DMS 273 (cell line): ENCODE measurements around the gene FTO.

Experiments
- DNase-seq: peaks from one replicate; lab custom pipeline; 2025; ENCODE audit not compliant: unreplicated experiment; lab: John Stamatoyannopoulos, UW

Gene FTO

GRCh38 chr16:53955221-53955875, 251.4 kb downstream of the FTO start:
- no peak for DNase-seq

DNA sequence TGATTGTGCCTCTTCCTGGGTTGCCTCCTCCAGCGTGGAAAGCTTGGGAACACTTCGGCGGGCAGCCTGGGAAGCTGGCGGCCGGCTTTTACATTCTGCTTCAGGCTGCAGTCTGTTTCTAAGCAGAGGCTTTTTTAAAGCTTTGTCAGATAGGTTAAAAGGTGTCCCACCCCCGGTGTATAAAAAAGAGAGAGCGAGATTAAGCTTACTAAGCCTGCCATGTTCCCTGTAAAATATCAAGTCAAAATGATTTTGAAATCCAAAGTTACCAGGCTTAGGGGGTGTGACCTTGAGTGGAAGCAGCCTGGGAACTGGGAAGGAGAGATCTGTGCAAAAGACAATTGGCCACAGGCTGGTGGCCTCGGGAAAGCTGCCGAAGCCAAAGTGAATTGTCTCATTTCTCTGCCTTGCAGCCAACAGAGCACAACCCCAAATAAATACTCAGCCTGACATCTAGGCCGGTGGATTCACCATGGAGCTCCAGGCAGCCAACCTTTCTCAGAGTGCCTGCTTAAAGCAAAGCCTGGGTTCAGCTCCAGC, 254.5 kb downstream of the FTO start:
- DNase-seq: no peak

DNA sequence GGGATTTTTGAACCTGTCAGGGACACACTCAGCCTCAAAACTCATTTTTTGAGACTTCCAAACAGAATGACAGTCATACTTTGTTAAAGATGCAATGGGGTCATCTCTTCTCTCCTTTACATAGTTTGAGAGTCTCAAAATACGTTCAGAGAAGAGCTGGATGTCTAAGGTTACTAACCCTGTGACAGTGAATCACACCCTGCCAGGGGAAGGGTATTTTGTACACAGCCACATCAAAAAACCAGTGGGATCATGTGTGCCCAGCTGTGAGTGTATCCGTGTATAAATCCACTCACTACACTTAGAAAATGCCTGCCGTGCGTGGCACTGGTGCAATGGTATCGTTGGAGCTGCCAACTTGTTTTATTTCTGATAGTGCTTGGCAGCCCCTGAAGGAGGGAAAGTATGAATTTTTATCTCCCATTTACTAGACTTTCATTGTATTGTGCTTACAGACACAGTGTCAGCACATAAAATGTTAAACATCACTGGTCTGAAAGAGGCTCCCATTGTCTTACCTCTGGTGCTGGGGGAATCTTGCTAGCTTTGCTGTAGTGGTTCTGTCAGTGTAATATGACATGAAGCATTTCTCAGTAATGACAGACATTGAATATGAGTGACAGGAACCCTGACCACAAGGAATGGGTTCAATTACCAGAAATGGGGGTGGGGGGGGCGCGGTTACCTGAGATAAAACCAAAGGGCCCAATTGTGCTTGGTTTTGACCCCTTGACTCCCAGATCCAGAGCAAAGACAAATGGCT, 256.3 kb downstream of the FTO start:
- no peak for DNase-seq

DNA sequence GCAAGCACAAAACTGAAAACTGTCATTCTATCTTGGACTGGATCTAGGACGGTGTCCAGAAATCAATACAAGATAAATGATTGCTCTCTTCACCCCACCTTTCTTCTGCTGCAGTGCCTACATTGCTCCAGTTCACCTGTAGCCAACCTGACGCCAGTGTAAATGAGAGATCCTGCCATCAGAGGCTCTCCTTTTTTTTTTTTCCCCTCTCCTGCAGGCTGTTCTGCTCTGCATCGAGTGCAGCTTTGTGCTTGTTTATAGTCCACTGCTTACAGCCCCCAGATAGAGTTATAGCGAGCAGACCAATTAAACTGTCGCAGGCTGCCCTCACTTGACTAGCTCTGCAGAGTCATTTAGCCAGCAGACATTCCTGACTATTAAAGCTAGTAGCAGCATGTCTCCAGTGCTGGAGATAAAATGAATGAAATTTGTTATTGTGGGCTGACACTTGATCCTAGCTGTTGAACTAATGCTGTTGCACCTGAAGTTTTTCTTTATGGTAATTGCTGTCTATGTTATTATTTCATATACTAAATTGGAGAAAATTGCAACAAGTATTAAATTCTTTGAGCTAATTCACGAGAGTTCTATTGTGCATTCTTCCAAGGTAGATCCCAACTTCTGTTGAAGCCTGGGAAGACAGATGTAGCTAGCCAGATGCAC, 257.1 kb downstream of the FTO start:
- DNase-seq: peak; percentile 65

- no peak for DNase-seq
Observed at GRCh38 chr16:53962041-53962440, 258.1 kb downstream of the FTO start.

DNA sequence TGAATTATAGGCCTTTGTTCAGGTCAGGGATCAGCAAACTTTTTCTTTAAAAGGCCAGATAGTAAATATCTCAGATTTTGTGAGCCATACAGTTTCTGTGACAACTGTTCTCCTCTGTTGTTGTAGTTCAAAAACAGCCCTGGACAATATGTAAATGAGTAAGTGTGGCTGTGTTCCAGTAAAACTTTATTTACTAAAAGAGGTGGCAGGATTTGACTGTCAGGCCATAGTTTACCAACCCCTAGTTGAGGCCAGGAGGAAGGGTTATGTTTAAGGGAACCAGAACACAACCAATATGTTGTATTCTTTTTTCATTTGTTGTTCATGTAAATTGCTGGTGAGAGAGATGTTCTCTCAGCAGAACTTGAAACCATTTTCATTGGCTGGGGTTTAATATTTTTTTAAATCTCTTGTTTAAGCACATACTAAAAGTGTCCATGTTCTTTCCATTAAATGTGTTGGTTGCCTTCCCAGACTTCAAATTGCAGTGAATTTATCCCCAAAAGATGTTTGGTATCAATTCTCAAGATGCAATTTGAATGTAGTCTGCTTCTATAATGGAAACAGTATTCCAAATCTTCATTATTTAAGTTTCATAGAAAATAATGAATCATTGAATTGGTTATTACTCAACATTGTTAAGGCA, 260.3 kb downstream of the FTO start:
- DNase-seq: no peak

DNA sequence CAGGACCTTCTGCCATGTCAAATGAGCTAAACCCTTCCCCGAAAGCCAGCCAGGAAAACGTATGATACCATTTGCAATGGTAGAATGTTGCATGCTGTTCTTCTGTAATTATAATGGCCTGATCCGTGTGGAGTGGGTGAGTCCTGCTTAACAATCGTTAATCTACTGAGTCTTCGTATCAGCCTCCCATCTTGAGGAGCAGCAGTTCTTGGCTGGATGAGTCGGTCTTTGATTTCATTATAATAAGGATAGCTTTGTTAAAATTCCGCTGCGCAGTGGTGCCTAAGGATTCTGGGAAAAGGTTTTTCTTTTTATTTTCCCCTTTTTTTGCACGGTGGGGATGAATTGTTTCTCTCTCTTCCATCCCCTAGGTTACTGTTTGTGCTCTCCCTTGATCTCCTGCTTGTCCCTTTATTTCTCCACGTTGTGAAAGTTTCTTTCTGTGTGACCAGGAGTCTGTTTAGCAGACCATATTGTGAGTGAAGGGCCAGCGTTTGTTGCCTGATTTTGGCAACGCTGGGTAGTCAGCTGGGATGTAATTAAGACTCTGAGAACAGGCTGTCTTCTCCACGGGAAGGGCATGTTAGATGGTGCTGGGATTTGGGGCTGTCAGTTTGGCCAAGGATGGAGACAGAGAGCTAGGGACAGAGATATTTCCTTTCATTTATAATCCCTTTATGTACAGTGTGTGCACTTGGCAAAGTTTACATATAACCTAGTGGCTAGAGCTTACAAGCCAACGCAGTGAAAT, 263.0 kb downstream of the FTO start:
- peak; percentile 88 for DNase-seq

GRCh38 chr16:53967572-53967971, 263.6 kb downstream of the FTO start:
- no peak for DNase-seq

DNA sequence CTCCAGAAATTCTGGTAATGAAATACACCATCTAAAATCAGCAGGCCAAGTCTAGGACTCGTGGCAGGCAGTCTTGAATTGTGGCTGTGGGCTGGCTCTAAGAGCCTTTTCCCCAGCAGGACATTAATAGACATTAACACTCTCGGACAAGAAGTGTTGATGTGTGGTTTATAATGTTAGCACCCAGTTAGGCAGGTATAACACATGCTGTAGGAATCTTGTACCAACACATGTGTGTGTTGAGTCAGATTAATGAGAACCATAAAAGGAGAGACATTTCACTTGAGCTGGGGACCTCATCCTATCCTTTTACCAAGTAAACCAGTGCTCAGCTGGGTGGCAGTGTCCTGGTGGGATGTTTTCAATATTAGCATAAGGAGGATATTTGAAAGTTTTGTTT, 264.5 kb downstream of the FTO start:
- peak; percentile 11 for DNase-seq

- peak; percentile 11 for DNase-seq
Observed at GRCh38 chr16:53968896-53969295, 264.9 kb downstream of the FTO start.

DNA sequence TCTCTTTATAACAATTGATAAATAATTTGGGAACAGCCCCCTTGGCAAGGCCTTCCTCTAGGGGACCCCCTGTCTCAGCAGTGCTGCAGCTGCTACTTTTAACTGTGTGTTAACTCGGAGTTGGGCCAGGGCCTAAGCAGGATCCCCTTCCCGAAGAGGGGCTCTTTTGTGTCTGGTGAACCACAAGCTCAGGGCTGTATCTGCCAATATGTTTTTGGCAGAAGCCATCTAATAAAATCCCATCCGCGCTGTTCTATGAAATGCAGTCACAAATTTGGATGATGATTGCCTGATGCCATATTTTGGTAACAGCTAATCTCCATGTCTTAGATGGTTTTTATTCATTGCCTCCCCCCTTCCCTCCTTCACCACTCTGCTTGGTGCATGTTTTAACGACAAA, 267.7 kb downstream of the FTO start:
- no peak for DNase-seq

- DNase-seq: peak; percentile 55
Observed at GRCh38 chr16:53973021-53973420, 269.1 kb downstream of the FTO start.

DNA sequence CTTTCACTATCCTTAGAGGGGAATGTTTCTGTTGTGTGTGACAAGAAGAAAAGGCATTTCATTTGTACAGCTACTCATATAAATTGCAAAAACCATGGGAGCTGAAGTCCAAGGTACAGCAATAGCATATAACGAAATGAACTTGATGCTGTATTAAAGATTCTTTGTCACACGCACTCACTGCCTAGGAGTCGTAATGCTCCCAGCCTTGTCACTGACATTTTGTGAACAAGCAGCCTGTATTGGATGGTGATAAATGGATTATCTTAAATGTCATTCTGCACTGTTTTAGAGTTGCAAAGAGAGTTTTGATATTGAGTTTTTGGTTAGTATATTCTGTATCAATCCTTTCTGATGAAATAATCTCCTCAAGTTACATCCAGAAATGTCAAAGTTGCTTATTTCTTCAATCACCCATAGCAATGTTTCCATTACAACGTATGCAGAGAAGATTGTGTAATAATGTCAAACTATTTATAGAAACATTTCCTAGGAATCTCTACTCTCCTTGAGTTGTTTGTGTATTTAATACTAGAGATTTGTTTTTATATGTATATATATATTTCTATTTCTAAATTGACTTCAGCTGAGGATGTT, 270.6 kb downstream of the FTO start:
- no peak for DNase-seq

DNA sequence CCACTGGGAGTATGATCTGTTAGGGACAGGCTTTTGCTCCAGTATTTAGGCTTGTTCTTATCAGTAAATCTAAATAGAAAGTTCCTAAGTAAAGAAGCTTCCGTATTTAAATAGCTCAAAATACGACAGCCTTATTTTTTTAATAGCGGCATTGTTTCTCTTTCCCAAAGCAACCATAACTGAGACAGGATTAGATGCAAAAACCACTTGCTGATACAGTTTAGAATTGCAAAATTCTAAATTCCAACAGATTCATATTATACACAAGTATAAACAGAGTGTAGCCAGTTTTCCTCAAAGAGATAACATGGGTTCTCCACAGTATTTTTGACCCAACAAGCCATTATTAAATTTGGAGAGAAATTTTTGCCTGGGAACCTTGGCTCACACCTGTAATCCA, 276.7 kb downstream of the FTO start:
- no peak for DNase-seq

DNA sequence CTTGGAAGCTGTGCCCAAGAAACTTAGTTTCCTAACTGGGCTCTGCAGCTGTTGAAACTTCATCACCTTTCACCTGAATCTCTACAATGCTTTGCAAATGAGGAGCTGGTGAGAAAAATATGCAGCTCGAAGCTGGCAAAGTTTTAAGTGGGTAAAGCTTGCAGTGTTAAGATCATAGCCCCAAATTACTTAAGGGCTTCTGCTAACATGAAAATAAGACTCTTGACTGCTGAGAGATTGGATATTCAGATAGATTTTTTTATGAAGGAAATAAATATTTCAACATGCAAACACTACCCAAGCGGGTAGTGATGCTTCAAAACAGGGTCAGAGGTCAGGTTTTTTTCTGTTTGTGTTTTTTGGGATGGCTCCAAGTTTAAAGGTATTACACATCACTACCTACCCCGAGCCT, 278.7 kb downstream of the FTO start:
- DNase-seq: no peak

GRCh38 chr16:53984936-53985335, 281.0 kb downstream of the FTO start:
- no peak for DNase-seq

GRCh38 chr16:53985861-53986260, 281.9 kb downstream of the FTO start:
- no peak for DNase-seq

GRCh38 chr16:53986793-53987192, 282.8 kb downstream of the FTO start:
- DNase-seq: no peak

- DNase-seq: no peak
Observed at GRCh38 chr16:53988136-53988535, 284.2 kb downstream of the FTO start.

GRCh38 chr16:53989597-53989996, 285.6 kb downstream of the FTO start:
- no peak for DNase-seq
